ENCODE data around the gene A3GALT2. TPM values are rescaled to one million over a fixed set of nuclear protein-coding genes. Genes with fewer than 3 reads are reported as not detected.

The A3GALT2 gene
- total RNA-seq, 6 experiments from 2014 or later = not detected

- Mint-ChIP-seq H3K4me3 (no peak overlapping the region), H3K9me3 (no peaks in the 10 kb centered on the region), H3K27ac (no peak overlapping the region), H3K27me3 (ENCODE audit: insufficient read depth) (no peaks in the 10 kb centered on the region; the same call in 1 of the 2 replicates), H3K4me1 (ENCODE audit: low read depth) (no peaks in the 10 kb centered on the region), H3K36me3 (ENCODE audit: low read depth) (peaks cover 23% of the 10 kb centered on the region)
- TF ChIP-seq CTCF (IDR thresholded peaks at IDR 0.05) = no peak
- DNase-seq = no peak
Measured at GRCh38 chr1:33358114-33358794, 37.4 kb upstream of the A3GALT2 start.

GRCh38 chr1:33357099-33357498 is 36.2 kb upstream of the A3GALT2 start:
- Mint-ChIP-seq H3K27ac (no peak overlapping the region), H3K4me3 (no peak overlapping the region), H3K27me3 (ENCODE audit: insufficient read depth) (no peaks in the 10 kb centered on the region; the same call in 1 of the 2 replicates), H3K4me1 (ENCODE audit: low read depth) (no peaks in the 10 kb centered on the region), H3K36me3 (ENCODE audit: low read depth) (peaks cover 23% of the 10 kb centered on the region), H3K9me3 (no peaks in the 10 kb centered on the region)
- no peak for TF ChIP-seq CTCF (IDR thresholded peaks at IDR 0.05)
- no peak for DNase-seq

GRCh38 chr1:33354707-33355316 is 33.9 kb upstream of the A3GALT2 start:
- no peak for DNase-seq
- Mint-ChIP-seq H3K9me3 (no peaks in the 10 kb centered on the region), H3K4me3 (no peak overlapping the region), H3K4me1 (ENCODE audit: low read depth) (peaks cover 16% of the 10 kb centered on the region), H3K27ac (no peak overlapping the region), H3K27me3 (ENCODE audit: insufficient read depth) (no peaks in the 10 kb centered on the region; the same call in 1 of the 2 replicates), H3K36me3 (ENCODE audit: low read depth) (peaks cover 16% of the 10 kb centered on the region)
- no peak for TF ChIP-seq CTCF (IDR thresholded peaks at IDR 0.05)

GRCh38 chr1:33353531-33353930 is 32.6 kb upstream of the A3GALT2 start:
- no peak for TF ChIP-seq CTCF (IDR thresholded peaks at IDR 0.05)
- H3K9me3 Mint-ChIP-seq = no peaks in the 10 kb centered on the region
- no peak overlapping the region for H3K27ac Mint-ChIP-seq
- H3K36me3 Mint-ChIP-seq (ENCODE audit: low read depth) = peaks cover 15% of the 10 kb centered on the region
- peaks cover 16% of the 10 kb centered on the region for H3K4me1 Mint-ChIP-seq (ENCODE audit: low read depth)
- H3K27me3 Mint-ChIP-seq (ENCODE audit: insufficient read depth) = no peaks in the 10 kb centered on the region; the same call in 1 of the 2 replicates
- no peak for DNase-seq
- H3K4me3 Mint-ChIP-seq = no peak overlapping the region

- H3K36me3 Mint-ChIP-seq (ENCODE audit: low read depth) = peaks cover 22% of the 10 kb centered on the region
- no peak overlapping the region for H3K4me3 Mint-ChIP-seq
- TF ChIP-seq CTCF (IDR thresholded peaks at IDR 0.05) = no peak
- H3K27ac Mint-ChIP-seq = no peak overlapping the region
- DNase-seq = no peak
- peaks cover 31% of the 10 kb centered on the region for H3K4me1 Mint-ChIP-seq (ENCODE audit: low read depth)
- no peaks in the 10 kb centered on the region for H3K9me3 Mint-ChIP-seq
- H3K27me3 Mint-ChIP-seq (ENCODE audit: insufficient read depth) = no peaks in the 10 kb centered on the region; the same call in 1 of the 2 replicates
Measured at GRCh38 chr1:33351281-33351660, 30.4 kb upstream of the A3GALT2 start.
